Activated T-cell treated with anti-CD3 and anti-CD28 coated beads, Interleukin-2, amount 50 U/mL, for 24 hours (primary cell): ENCODE measurements around the gene RICTOR.

Experiments
- DNase-seq: peaks from one replicate; pipeline ENCODE4 v3.0.0-alpha.2; 2020
- H3K27ac Mint-ChIP-seq: 2 replicates; pipeline ENCODE4 v1.8.0; 2020; ENCODE audit warnings: mild to moderate bottlenecking, mixed read lengths
- H3K27me3 Mint-ChIP-seq: 2 replicates; pipeline ENCODE4 v1.8.0; 2020; ENCODE audit warnings: mixed read lengths
- H3K36me3 Mint-ChIP-seq: 2 replicates; pipeline ENCODE4 v1.8.0; 2020; ENCODE audit warnings: low read depth, mixed read lengths
- H3K4me1 Mint-ChIP-seq: 2 replicates; pipeline ENCODE4 v1.8.0; 2020; ENCODE audit warnings: low read depth, mixed read lengths
- H3K4me3 Mint-ChIP-seq: 2 replicates; pipeline ENCODE4 v1.8.0; 2020; ENCODE audit warnings: mild to moderate bottlenecking, moderate library complexity, mixed read lengths
- H3K9me3 Mint-ChIP-seq: 2 replicates; pipeline ENCODE4 v1.8.0; 2020; ENCODE audit warnings: mixed read lengths

Gene RICTOR

DNA sequence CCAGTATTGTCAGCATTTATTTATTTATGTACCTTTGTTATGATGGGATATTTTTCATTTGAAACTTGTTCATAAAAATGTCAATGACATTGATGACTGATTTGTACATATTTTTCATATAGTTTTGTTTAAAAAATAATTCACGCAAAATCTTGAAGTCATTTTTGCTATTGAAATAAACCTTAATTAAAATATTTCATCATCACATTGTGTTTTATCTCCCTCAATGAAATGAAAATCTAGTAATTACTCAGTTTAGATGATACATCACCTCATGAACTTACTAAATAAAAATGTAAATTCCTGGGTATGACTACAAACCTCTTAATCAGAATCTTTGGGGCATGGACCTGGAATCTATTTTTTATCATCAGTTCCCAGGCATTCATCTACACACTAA, 138.8 kb downstream of the RICTOR start:
- Mint-ChIP-seq H3K9me3 (no peaks in the 10 kb centered on the region), H3K27me3 (no peaks in the 10 kb centered on the region), H3K27ac (no peak overlapping the region), H3K36me3 (peaks cover 34% of the 10 kb centered on the region), H3K4me1 (peaks cover 1% of the 10 kb centered on the region), H3K4me3 (no peak overlapping the region)
- DNase-seq, result no peak

- Mint-ChIP-seq H3K36me3 (peaks cover 16% of the 10 kb centered on the region), H3K27ac (no peak overlapping the region)
- DNase-seq, result no peak
These were observed 141.3 kb downstream of the RICTOR start for GRCh38 chr5:38932854-38933408.

GRCh38 chr5:38931731-38932130, 142.5 kb downstream of the RICTOR start:
- Mint-ChIP-seq H3K27ac (no peak overlapping the region), H3K36me3 (peaks cover 9% of the 10 kb centered on the region), H3K4me1 (peaks cover 1% of the 10 kb centered on the region), H3K27me3 (peaks cover 14% of the 10 kb centered on the region), H3K9me3 (no peaks in the 10 kb centered on the region), H3K4me3 (no peak overlapping the region)
- DNase-seq, result no peak

More at GRCh38 chr5:38932854-38933408, 141.3 kb downstream of the RICTOR start:
- Mint-ChIP-seq H3K9me3 (no peaks in the 10 kb centered on the region), H3K27me3 (peaks cover 5% of the 10 kb centered on the region), H3K4me3 (no peak overlapping the region), H3K4me1 (peaks cover 1% of the 10 kb centered on the region)

GRCh38 chr5:38929838-38930237, 144.4 kb downstream of the RICTOR start:
- Mint-ChIP-seq H3K9me3 (no peaks in the 10 kb centered on the region), H3K27ac (no peak overlapping the region), H3K36me3 (no peaks in the 10 kb centered on the region), H3K4me1 (peaks cover 1% of the 10 kb centered on the region), H3K4me3 (no peak overlapping the region), H3K27me3 (peaks cover 23% of the 10 kb centered on the region)
- DNase-seq, result no peak

DNA sequence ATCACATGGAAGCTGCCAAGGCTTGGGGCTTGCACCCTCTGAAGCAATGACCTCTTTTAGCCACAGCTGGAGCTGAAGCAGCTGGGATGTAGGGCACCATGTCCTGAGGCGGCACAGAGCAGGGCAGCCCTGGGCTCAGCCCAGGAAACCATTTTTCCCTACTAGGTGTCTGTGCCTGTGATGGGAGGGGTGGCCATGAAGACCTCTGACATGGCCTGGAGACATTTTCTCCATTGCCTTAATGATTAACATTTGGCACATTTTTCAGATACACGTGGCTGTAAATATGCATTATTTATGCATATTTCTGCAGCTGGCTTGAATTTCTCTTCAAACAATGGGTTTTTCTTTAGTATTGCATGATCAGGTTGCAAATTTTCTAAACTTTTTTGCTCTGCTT, 146.7 kb downstream of the RICTOR start:
- Mint-ChIP-seq H3K36me3 (no peaks in the 10 kb centered on the region), H3K9me3 (no peaks in the 10 kb centered on the region), H3K27ac (no peak overlapping the region), H3K27me3 (peaks cover 37% of the 10 kb centered on the region), H3K4me3 (no peak overlapping the region), H3K4me1 (peaks cover 1% of the 10 kb centered on the region)
- DNase-seq, result no peak

- DNase-seq, result no peak
These were observed 148.1 kb downstream of the RICTOR start for GRCh38 chr5:38926121-38926520.

GRCh38 chr5:38925154-38925925, 148.9 kb downstream of the RICTOR start:
- Mint-ChIP-seq H3K4me3 (no peak overlapping the region), H3K27ac (no peak overlapping the region), H3K4me1 (no peaks in the 10 kb centered on the region), H3K36me3 (no peaks in the 10 kb centered on the region), H3K9me3 (no peaks in the 10 kb centered on the region), H3K27me3 (peaks cover 42% of the 10 kb centered on the region)
- no peak for DNase-seq

More at GRCh38 chr5:38926121-38926520, 148.1 kb downstream of the RICTOR start:
- H3K9me3 Mint-ChIP-seq, result no peaks in the 10 kb centered on the region
- no peak overlapping the region for H3K27ac Mint-ChIP-seq
- H3K36me3 Mint-ChIP-seq, result no peaks in the 10 kb centered on the region
- H3K4me1 Mint-ChIP-seq, result no peaks in the 10 kb centered on the region
- peaks cover 42% of the 10 kb centered on the region for H3K27me3 Mint-ChIP-seq
- H3K4me3 Mint-ChIP-seq, result no peak overlapping the region

- Mint-ChIP-seq H3K4me3 (no peak overlapping the region), H3K9me3 (no peaks in the 10 kb centered on the region), H3K27me3 (peaks cover 48% of the 10 kb centered on the region), H3K4me1 (no peaks in the 10 kb centered on the region), H3K36me3 (no peaks in the 10 kb centered on the region), H3K27ac (no peak overlapping the region)
- no peak for DNase-seq
These were observed 150.3 kb downstream of the RICTOR start for GRCh38 chr5:38923661-38924451.

DNA sequence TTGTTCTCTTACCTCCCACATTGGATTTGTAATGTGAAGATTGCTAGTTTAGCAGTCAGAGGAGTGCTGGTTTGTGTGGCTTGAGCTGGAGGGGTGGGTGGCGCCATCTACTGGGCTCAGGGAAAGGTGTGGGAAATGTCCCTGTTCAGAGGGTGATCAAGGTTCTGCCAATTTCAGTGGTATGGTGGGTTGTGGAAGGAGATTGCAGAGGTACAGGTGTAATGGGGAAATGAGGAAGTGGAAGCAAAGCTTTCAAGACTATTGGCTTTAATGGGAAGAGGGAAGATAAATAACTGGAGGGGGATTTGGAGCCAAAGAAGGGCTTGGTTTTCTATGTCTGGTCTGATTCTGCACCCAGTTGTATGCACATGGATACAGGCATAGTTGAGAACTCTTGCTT, 152.0 kb downstream of the RICTOR start:
- peaks cover 38% of the 10 kb centered on the region for H3K27me3 Mint-ChIP-seq
- H3K36me3 Mint-ChIP-seq, result no peaks in the 10 kb centered on the region
- no peak overlapping the region for H3K4me3 Mint-ChIP-seq
- DNase-seq, result peak; percentile 56
- no peaks in the 10 kb centered on the region for H3K9me3 Mint-ChIP-seq
- H3K4me1 Mint-ChIP-seq, result no peaks in the 10 kb centered on the region
- no peak overlapping the region for H3K27ac Mint-ChIP-seq

- H3K9me3 Mint-ChIP-seq, result no peaks in the 10 kb centered on the region
- no peaks in the 10 kb centered on the region for H3K4me1 Mint-ChIP-seq
- no peaks in the 10 kb centered on the region for H3K36me3 Mint-ChIP-seq
- peaks cover 32% of the 10 kb centered on the region for H3K27me3 Mint-ChIP-seq
- no peak overlapping the region for H3K27ac Mint-ChIP-seq
- no peak overlapping the region for H3K4me3 Mint-ChIP-seq
- no peak for DNase-seq
These were observed 153.0 kb downstream of the RICTOR start for GRCh38 chr5:38921174-38921573.

- Mint-ChIP-seq H3K9me3 (no peaks in the 10 kb centered on the region), H3K27me3 (peaks cover 19% of the 10 kb centered on the region), H3K4me3 (no peak overlapping the region), H3K36me3 (no peaks in the 10 kb centered on the region), H3K4me1 (no peaks in the 10 kb centered on the region), H3K27ac (no peak overlapping the region)
- no peak for DNase-seq
These were observed 157.4 kb downstream of the RICTOR start for GRCh38 chr5:38916802-38917201.

GRCh38 chr5:38913714-38914113, 160.5 kb downstream of the RICTOR start:
- no peaks in the 10 kb centered on the region for H3K36me3 Mint-ChIP-seq
- DNase-seq, result no peak
- H3K4me1 Mint-ChIP-seq, result no peaks in the 10 kb centered on the region
- no peak overlapping the region for H3K4me3 Mint-ChIP-seq
- peaks cover 32% of the 10 kb centered on the region for H3K27me3 Mint-ChIP-seq
- H3K9me3 Mint-ChIP-seq, result peaks cover 13% of the 10 kb centered on the region
- H3K27ac Mint-ChIP-seq, result no peak overlapping the region

GRCh38 chr5:38911933-38912332, 162.3 kb downstream of the RICTOR start:
- Mint-ChIP-seq H3K9me3 (peaks cover 13% of the 10 kb centered on the region), H3K4me3 (no peak overlapping the region), H3K27ac (no peak overlapping the region), H3K27me3 (peaks cover 41% of the 10 kb centered on the region), H3K36me3 (no peaks in the 10 kb centered on the region), H3K4me1 (no peaks in the 10 kb centered on the region)
- no peak for DNase-seq

GRCh38 chr5:38906503-38906902, 167.7 kb downstream of the RICTOR start:
- H3K4me3 Mint-ChIP-seq, result no peak overlapping the region
- no peaks in the 10 kb centered on the region for H3K4me1 Mint-ChIP-seq
- peaks cover 28% of the 10 kb centered on the region for H3K27me3 Mint-ChIP-seq
- DNase-seq, result no peak
- peaks cover 15% of the 10 kb centered on the region for H3K9me3 Mint-ChIP-seq
- no peaks in the 10 kb centered on the region for H3K36me3 Mint-ChIP-seq
- H3K27ac Mint-ChIP-seq, result no peak overlapping the region

DNA sequence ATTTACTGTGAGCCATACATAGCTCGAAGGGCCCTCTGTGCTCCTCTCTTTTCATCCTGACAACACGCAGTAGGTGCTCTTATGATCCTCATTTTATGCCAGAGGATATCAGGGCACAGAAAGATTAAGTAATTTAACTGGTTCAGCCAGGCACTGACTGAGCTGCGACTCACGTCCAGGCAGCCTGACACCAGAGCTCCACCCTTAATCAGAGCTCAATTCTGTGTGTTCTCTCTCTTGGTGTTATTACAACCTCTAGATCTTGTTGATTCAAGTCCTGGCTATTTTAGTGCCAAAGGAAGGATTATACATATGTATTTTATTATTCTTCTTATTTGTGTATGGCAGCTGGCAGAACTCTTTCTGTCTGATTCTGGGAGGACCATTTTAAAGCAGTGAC, 168.7 kb downstream of the RICTOR start:
- no peaks in the 10 kb centered on the region for H3K4me1 Mint-ChIP-seq
- no peak overlapping the region for H3K27ac Mint-ChIP-seq
- no peak for DNase-seq
- no peak overlapping the region for H3K4me3 Mint-ChIP-seq
- peaks cover 15% of the 10 kb centered on the region for H3K9me3 Mint-ChIP-seq
- H3K36me3 Mint-ChIP-seq, result no peaks in the 10 kb centered on the region
- H3K27me3 Mint-ChIP-seq, result peaks cover 35% of the 10 kb centered on the region
